ENCODE results near the gene MEGF6.
A peak's percentile ranks its signal among the peaks of the same experiment; 100 is the strongest.
"Not testable (repeated sequence)": the region's sequence is repeated elsewhere in the genome, so short reads cannot be mapped to it uniquely, and the experiment has no call there.

MEGF6 gene

GRCh38 chr1:3590139-3590763, 21.1 kb downstream of the MEGF6 start:
- no peak for DNase-seq

GRCh38 chr1:3588395-3588794, 22.9 kb downstream of the MEGF6 start:
- DNase-seq: no peak

- DNase-seq: no peak
Observed at GRCh38 chr1:3586986-3587759, 24.1 kb downstream of the MEGF6 start.

GRCh38 chr1:3585940-3586568, 25.3 kb downstream of the MEGF6 start:
- DNase-seq: no peak

GRCh38 chr1:3585353-3585868, 25.9 kb downstream of the MEGF6 start:
- DNase-seq: not testable (repeated sequence)

- DNase-seq: no peak
Observed at GRCh38 chr1:3584915-3585314, 26.4 kb downstream of the MEGF6 start.

- not testable (repeated sequence) for DNase-seq
Observed at GRCh38 chr1:3583751-3584150, 27.6 kb downstream of the MEGF6 start.

GRCh38 chr1:3581296-3582036, 29.8 kb downstream of the MEGF6 start:
- DNase-seq: no peak

- no peak for DNase-seq
Observed at GRCh38 chr1:3580231-3580630, 31.1 kb downstream of the MEGF6 start.

- DNase-seq: no peak
Observed at GRCh38 chr1:3579626-3580025, 31.7 kb downstream of the MEGF6 start.

- no peak for DNase-seq
Observed at GRCh38 chr1:3578906-3579305, 32.4 kb downstream of the MEGF6 start.

GRCh38 chr1:3578433-3578805, 32.9 kb downstream of the MEGF6 start:
- DNase-seq: no peak

GRCh38 chr1:3577711-3578432, 33.4 kb downstream of the MEGF6 start:
- no peak for DNase-seq

GRCh38 chr1:3577300-3577699, 34.0 kb downstream of the MEGF6 start:
- peak; percentile 32 for DNase-seq

- no peak for DNase-seq
Observed at GRCh38 chr1:3575993-3576392, 35.3 kb downstream of the MEGF6 start.

GRCh38 chr1:3575515-3575914, 35.8 kb downstream of the MEGF6 start:
- DNase-seq: not testable (repeated sequence)

GRCh38 chr1:3573500-3573899, 37.8 kb downstream of the MEGF6 start:
- no peak for DNase-seq

GRCh38 chr1:3572638-3573037, 38.7 kb downstream of the MEGF6 start:
- DNase-seq: not testable (repeated sequence)

GRCh38 chr1:3571263-3571662, 40.0 kb downstream of the MEGF6 start:
- no peak for DNase-seq

- DNase-seq: no peak
Observed at GRCh38 chr1:3570066-3570986, 41.0 kb downstream of the MEGF6 start.

GRCh38 chr1:3569436-3569835, 41.9 kb downstream of the MEGF6 start:
- DNase-seq: no peak

All from NCI-H1105 (cell line).